ENCODE data around the gene CNGB1. TPM values are rescaled to one million over a fixed set of nuclear protein-coding genes. Genes with fewer than 3 reads are reported as not detected.
"Not testable (repeated sequence)": the region's sequence is repeated elsewhere in the genome, so short reads cannot be mapped to it uniquely, and the experiment has no call there.

Gene CNGB1
- total RNA-seq, 4 donors from 2014 or later: not detected

DNA sequence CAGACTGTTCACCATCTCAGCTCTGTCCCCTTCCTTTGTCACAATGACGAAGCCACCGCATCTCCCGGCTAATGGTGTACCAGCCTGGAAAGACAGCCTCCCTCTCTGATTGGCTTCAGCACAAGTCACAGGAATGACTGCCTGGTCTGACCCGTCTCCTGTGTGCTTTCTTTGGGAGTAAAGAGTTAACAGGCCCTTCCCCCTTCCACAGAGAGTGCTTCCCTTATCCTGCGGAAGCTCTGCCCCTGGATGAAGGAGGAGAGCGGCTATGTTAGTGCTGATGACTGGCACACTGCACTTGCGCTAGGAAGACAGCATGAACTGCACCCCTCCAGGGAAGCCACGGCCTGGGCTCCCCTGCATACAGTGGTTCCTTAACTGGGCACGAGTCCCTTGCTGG, 41.6 kb upstream of the CNGB1 start:
- Histone ChIP-seq H3K27me3 (no peaks in the 10 kb centered on the region), H3K27ac (no peak overlapping the region), H3K36me3 (no peaks in the 10 kb centered on the region), H3K4me1 (no peaks in the 10 kb centered on the region), H3K4me3 (no peak overlapping the region), H3K9me3 (no peaks in the 10 kb centered on the region)
- DNase-seq: no peak
- intact Hi-C loops (cut with DNase I; ENCODE audit: low total_unique reads): no loop called here
- no peak for TF ChIP-seq POLR2A (IDR thresholded peaks at IDR 0.05)
- TF ChIP-seq, protein P1, sequence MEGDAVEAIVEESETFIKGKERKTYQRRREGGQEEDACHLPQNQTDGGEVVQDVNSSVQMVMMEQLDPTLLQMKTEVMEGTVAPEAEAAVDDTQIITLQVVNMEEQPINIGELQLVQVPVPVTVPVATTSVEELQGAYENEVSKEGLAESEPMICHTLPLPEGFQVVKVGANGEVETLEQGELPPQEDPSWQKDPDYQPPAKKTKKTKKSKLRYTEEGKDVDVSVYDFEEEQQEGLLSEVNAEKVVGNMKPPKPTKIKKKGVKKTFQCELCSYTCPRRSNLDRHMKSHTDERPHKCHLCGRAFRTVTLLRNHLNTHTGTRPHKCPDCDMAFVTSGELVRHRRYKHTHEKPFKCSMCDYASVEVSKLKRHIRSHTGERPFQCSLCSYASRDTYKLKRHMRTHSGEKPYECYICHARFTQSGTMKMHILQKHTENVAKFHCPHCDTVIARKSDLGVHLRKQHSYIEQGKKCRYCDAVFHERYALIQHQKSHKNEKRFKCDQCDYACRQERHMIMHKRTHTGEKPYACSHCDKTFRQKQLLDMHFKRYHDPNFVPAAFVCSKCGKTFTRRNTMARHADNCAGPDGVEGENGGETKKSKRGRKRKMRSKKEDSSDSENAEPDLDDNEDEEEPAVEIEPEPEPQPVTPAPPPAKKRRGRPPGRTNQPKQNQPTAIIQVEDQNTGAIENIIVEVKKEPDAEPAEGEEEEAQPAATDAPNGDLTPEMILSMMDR (IDR thresholded peaks at IDR 0.05): no peak

DNA sequence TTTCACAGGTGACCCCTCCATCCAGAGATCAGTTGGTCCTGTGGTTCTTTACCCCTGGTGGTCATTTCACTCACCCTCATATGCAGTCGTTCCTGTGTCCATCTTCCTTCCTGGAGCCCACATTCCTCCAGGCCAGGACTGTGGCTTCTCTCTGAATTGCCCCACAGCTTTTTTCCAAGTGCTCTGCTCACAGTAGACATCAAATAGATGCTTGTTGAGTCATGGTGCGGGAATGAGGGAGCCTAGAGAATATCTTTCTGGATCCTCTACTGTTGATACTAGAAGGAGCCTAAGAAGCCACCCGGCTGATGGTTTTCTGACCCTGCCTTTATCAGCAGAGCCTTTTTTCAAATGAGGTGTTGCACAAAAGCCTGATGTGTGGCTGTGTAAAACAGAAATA, 40.7 kb upstream of the CNGB1 start:
- Histone ChIP-seq H3K27ac (no peak overlapping the region), H3K36me3 (no peaks in the 10 kb centered on the region), H3K4me1 (no peaks in the 10 kb centered on the region), H3K4me3 (no peak overlapping the region), H3K27me3 (no peaks in the 10 kb centered on the region), H3K9me3 (no peaks in the 10 kb centered on the region)
- TF ChIP-seq, protein P1 (IDR thresholded peaks at IDR 0.05): no peak
- TF ChIP-seq POLR2A (IDR thresholded peaks at IDR 0.05): no peak
- DNase-seq: no peak
- intact Hi-C loops (cut with DNase I; ENCODE audit: low total_unique reads): no loop called here

DNA sequence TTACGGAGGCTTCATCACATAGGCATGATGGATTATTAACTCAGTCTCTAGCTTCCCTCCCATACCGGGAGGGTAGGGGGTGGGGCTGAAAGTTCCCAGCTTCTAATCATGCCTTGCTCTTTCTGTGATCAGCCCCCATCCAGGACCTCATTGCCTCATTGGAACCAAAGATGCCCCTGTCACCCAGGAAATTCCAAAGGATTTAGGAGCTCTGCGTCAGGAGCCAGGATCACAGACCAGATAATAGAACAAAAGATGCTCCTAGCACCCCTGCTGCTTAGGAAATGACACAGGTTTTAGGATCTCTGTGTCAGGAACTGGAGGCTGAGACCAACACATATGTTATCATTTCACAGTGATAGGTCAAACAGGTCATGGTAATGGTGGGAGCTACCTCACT, 40.0 kb upstream of the CNGB1 start:
- no peak overlapping the region for H3K27ac ChIP-seq
- H3K4me1 ChIP-seq: no peaks in the 10 kb centered on the region
- H3K4me3 ChIP-seq: no peak overlapping the region
- no peaks in the 10 kb centered on the region for H3K9me3 ChIP-seq
- H3K36me3 ChIP-seq: no peaks in the 10 kb centered on the region
- no peaks in the 10 kb centered on the region for H3K27me3 ChIP-seq
- no peak for DNase-seq
- no peak for TF ChIP-seq POLR2A (IDR thresholded peaks at IDR 0.05)
- TF ChIP-seq, protein P1 (IDR thresholded peaks at IDR 0.05): no peak
- intact Hi-C loops (cut with DNase I; ENCODE audit: low total_unique reads): no loop called here

DNA sequence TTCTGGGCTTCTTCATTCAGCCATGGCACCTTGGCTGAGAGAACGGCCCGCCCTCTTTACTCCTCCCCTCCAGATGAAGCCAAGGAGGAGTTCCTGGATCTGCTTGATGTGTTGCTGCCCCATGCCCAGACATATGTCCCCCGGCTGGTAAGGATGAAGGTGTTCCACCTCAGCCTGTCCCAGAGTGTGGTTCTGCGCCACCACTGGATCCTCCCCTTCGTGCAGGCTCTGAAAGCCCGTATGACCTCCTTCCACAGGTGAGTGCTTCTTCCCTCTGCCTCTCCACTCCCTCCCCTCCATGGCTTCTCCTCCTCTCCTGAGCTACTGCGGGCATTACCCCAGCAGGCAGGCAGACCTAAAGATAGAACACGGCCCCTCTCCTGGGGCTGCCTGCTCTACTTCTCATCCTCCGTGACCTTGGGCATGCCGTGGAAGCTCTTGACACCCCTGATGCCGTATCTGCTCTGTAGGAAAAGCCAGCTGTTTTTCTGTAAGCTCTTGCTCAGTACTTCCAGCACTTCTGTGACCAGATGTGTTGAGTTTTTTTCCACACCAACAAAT, 39.0 kb upstream of the CNGB1 start:
- no peak overlapping the region for H3K27ac ChIP-seq
- H3K4me3 ChIP-seq: no peak overlapping the region
- intact Hi-C loops (cut with DNase I; ENCODE audit: low total_unique reads): no loop called here
- no peak for TF ChIP-seq POLR2A (IDR thresholded peaks at IDR 0.05)
- TF ChIP-seq, protein P1 (IDR thresholded peaks at IDR 0.05): no peak
- no peaks in the 10 kb centered on the region for H3K4me1 ChIP-seq
- H3K27me3 ChIP-seq: no peaks in the 10 kb centered on the region
- no peak for DNase-seq
- H3K36me3 ChIP-seq: no peaks in the 10 kb centered on the region
- H3K9me3 ChIP-seq: no peaks in the 10 kb centered on the region

- not testable (repeated sequence) for H3K4me3 ChIP-seq, H3K36me3 ChIP-seq, H3K4me1 ChIP-seq, H3K9me3 ChIP-seq, DNase-seq, H3K27me3 ChIP-seq, H3K27ac ChIP-seq
- intact Hi-C loops (cut with DNase I; ENCODE audit: low total_unique reads): loop anchor here (5.0 kb wide), 2 partner anchors 102 to 247 kb away; no protein-coding TSS in a partner anchor
These were observed 33.8 kb upstream of the CNGB1 start for GRCh38 chr16:58004736-58005135.

DNA sequence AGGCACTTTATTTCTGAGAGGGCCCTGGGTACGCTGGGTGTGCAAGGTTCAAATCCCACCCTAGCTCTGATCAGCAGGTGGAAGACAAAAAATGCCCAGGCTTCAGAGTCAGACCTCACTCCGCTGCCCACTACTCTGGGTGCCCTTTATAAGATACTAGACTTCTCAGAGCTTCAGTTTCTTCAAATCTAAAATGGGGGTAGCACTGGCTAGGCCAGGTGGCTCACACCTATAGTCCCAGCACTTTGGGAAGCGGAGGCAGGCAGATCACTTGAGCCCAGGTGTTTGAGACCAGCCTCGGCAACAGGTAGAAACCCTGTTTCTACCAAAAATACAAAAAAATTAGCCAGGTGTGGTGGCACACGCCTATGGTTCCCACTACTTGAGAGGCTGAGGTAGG, 32.0 kb upstream of the CNGB1 start:
- H3K9me3 ChIP-seq: no peaks in the 10 kb centered on the region
- intact Hi-C loops (cut with DNase I; ENCODE audit: low total_unique reads): loop anchor here (5.0 kb wide), 2 partner anchors 101 to 246 kb away; no protein-coding TSS in a partner anchor
- no peak for DNase-seq

More for the DNA sequence above, 32.0 kb upstream of the CNGB1 start:
- Histone ChIP-seq H3K4me1 (no peaks in the 10 kb centered on the region), H3K36me3 (no peaks in the 10 kb centered on the region), H3K27ac (no peak overlapping the region), H3K27me3 (no peaks in the 10 kb centered on the region), H3K4me3 (no peak overlapping the region)
- TF ChIP-seq POLR2A (IDR thresholded peaks at IDR 0.05): no peak
- TF ChIP-seq, protein P1 (IDR thresholded peaks at IDR 0.05): no peak

Data from uterus (tissue), 4 donors.